GM18505 (cell line): Measurements from ENCODE around the gene DPAGT1.
A peak's percentile ranks its signal among the peaks of the same experiment; 100 is the strongest.
"Not testable (repeated sequence)": the region's sequence is repeated elsewhere in the genome, so short reads cannot be mapped to it uniquely, and the experiment has no call there.

Experiments used
- ATAC-seq: cut with Tn5 transposase; IDR thresholded peaks from one replicate; pipeline ENCODE4 v1.9.1; 2021; ENCODE audit not compliant: unreplicated experiment
- POLR2A ChIP-seq: IDR thresholded peaks from 4 replicates; pipeline ENCODE4 v1.6.1; 2011; ENCODE audit warnings: borderline replicate concordance; ENCODE audit not compliant: insufficient read depth, insufficient read length; ENCODE audit errors: extremely low read depth

The DPAGT1 gene

DNA sequence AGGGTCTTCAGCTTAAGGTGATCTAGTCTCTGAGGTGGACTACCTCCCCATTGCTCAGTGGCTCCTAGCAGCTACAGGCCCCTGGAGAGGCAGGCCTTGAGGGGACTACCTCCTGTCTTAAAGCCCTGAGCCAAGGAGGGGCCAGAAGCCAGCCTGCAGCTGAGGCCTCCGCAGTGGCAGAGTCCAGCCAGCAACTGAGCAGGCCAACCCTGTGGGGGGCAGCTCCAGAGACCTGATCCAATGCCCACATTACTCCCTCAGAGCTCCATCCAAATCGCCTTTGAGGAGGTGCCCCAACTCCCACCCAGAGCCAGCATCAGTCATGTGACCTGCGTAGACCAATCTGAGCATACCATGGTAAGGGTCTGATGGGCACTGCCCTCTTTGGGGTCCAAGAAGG, 8.2 kb upstream of the DPAGT1 start:
- no peak for ATAC-seq
- TF ChIP-seq POLR2A, result no peak

GRCh38 chr11:119108857-119109221, 7.2 kb upstream of the DPAGT1 start:
- TF ChIP-seq POLR2A, result no peak
- ATAC-seq, result no peak

DNA sequence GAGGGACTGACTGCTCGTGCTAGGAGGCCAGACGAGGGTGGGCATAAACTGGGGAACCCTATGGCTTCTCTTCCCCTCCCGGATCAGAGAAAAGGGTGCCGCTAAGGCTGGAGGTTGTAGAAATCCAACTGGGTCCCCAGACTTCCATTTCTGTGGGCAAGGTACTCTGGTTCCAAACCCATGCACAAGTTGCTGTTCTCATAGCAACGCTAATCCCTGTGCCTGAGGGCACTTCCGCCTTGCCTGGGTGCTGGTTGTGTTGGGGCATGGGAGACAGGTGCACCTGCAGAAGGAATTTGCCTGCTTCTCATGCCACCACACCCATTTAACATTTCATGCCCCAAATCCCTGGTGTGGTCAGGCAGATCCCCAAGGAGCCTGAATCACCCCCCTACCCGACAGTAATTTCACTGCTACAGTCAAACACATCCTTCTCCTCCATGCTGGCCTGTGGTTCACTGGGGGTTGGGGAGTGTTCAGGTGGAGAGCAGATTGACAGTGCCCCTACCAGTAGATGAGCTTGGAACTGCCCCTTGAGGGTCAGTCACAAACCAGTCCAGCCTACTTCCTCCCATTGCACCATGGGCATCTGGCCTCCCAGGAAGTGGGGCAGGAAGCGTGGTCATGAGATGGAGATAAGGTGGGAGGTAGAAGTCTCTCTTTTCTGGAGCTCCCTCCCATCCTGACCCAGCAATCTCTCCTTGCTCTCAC, 6.6 kb upstream of the DPAGT1 start:
- ATAC-seq, result no peak
- TF ChIP-seq POLR2A, result no peak

GRCh38 chr11:119107538-119108145, 6.0 kb upstream of the DPAGT1 start:
- peak; percentile 21 for ATAC-seq
- no peak for TF ChIP-seq POLR2A

DNA sequence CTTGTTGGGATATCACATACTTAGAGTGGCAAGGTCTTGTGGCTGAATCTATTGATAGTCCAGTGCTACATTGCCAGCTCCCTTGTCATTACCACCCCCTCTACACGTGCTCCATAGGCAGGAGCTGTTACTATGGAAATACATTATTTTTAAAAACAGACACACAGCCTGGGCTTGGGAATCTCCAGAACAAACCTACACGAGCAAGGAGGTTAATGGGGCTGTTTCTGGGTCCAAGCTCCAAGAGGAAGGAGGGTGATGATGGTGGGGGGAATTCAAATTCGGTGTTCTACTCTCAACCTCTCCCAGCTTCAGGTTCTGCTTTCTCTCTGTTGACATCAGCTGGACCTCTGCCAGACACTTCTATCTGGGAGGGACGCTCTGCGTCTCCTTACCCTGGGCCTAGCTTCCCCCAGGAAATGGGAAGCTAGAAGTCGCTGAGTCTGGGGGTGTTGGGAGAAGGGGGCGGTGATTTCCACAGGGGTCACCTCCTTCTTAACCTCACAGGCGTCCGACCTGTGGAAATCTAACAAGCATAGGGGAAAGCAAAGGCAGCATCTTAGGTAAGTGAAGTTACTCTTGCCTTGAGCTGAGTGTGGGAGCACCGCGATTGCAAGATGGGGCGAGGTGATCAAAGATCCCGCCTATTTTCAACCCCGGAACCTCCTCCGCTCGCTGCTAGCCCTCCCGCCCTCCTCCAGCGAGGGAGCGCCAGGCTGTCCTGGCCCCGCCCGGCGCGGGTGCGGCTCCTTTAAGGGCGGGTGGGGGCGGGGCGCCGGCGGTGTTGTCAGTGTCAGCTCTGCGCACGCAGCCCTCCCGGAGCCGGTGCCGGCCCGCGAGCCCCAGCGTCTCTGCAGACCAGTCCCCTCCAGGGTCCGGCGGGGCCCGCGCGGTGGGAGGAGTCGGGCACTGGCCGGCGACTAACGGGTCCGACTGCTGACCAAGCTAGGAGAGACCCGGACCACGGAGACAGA, 5.2 kb upstream of the DPAGT1 start, which contains the start of gene C2CD2L:
C2CD2L (plus strand) TSS at position 781 of the 974 bp plus-strand sequence. CDS start 398 bp downstream, outside the sequence.
- ATAC-seq, result peak; percentile 67
- peak; percentile 69 for TF ChIP-seq POLR2A

DNA sequence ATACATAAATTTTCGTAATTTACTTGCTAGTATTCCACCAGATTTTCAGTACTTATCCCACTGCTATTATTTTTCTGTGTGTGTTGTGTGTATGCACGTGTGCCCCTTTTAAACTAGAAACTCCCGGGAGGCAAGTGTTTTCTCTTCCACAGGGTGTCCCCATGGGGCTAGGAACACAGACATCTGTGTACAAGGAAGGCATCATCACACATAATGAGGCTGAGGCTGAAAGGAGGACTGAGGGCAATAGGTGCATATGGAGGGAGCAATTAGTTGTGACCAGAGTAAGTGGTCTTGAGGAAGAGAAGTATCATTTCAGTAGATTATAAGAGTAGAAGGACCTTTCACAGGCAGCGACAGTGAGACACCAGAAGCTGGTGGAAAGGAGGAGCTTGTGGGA, 2.1 kb upstream of the DPAGT1 start:
- no peak for TF ChIP-seq POLR2A
- ATAC-seq, result no peak

DNA sequence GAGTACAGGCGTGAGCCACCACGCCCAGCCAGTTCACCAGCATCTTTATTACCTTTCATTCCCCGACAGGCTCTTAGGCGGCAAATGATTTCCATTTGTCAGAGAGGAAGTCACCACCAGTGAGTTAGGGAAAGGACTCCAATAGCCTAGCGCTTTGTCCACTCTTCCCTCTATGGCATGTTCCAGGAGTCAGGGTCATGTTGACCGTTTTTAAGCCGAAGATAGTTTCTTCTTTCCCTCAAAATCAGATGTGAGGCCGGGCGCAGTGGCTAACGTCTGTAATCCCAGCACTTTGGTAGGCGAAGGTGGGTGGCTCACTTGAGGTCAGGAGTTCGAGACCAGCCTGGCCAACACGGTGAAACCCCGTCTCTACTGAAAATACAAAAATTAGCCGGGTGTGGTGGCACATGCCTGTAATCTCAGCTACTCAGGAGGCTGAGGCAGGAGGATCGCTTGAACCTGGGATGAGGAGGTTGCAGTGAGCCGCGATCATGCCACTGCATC, 1.6 kb upstream of the DPAGT1 start:
- not testable (repeated sequence) for ATAC-seq

- ATAC-seq, result peak; percentile 14
- no peak for TF ChIP-seq POLR2A
Observed at GRCh38 chr11:119100994-119101758, 477 bp downstream of the DPAGT1 start.

DNA sequence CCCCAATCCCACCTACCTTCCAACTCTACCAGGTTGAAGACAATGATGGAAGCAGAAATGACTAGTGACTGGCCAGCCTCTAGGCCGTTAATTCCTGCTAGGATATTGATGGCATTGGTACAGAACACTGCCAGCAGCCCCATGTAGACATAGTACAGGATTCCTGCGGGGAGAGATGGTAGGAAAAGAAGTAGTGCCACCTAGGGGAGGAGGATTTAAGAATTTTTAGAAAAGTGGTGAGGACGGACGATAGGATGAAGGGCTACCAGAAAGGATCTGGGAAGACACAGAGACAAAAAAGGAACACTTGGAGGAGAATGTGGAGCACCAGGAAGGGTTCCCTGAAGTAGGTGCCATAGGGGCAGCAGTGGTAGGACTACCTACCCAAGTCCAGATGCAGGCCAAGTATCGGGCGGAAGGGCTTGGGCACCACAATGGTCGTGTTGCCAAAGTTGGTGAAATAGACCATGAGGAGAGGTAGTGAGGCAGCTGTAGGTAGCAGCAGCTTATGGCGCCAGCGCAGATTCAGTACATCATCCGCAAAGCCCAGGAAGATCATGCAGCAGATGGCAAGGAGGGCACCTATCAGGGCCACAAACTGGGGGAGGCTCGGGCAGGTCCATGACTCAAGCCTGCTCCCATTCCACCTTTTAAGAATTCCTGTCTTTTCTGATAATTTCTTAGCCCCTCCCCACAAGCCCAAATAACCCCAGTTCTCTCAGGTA, 1.2 kb downstream of the DPAGT1 start:
- ATAC-seq, result no peak
- no peak for TF ChIP-seq POLR2A

DNA sequence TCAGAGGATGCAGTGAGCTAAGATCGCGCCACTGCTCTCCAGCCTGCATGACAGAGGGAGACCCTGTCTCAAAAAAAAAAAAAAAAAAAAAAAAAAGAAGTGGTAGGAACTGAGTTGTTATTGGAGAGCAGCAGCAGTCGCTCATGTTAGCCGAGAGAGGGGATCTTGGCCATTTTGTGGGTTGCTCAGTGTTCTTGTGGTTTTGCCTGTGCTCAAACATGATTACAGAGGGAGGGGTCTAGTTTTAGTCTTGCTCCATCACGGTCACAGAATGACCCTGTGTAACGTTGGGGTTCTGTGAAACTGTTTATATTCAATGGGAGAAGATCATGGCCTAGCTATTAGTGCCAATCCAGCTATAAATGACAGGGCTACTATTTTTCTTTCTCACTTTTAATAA, 1.9 kb downstream of the DPAGT1 start:
- ATAC-seq, result no peak
- TF ChIP-seq POLR2A, result no peak

- peak; percentile 84 for ATAC-seq
Observed at GRCh38 chr11:119095066-119095880, 6.4 kb downstream of the DPAGT1 start.

GRCh38 chr11:119094816-119095065, 6.9 kb downstream of the DPAGT1 start:
- no peak for TF ChIP-seq POLR2A
- ATAC-seq, result peak; percentile 31

More at GRCh38 chr11:119095066-119095880, 6.4 kb downstream of the DPAGT1 start:
- peak; percentile 100 for TF ChIP-seq POLR2A
